HG03378 (cell line): ENCODE measurements around the gene SSBP3.
"Not testable (repeated sequence)": the region's sequence is repeated elsewhere in the genome, so short reads cannot be mapped to it uniquely, and the experiment has no call there.

ENCODE experiments used
- ATAC-seq: cut with Tn5 transposase; IDR thresholded peaks from one replicate; pipeline ENCODE4 v1.9.1; 2021; ENCODE audit warnings: mild to moderate bottlenecking, moderate library complexity; ENCODE audit not compliant: unreplicated experiment

Gene SSBP3

GRCh38 chr1:54227891-54228310, 178.3 kb downstream of the SSBP3 start:
- ATAC-seq = no peak

- ATAC-seq = no peak
These were observed 179.0 kb downstream of the SSBP3 start for GRCh38 chr1:54227091-54227602.

- ATAC-seq = no peak
These were observed 180.1 kb downstream of the SSBP3 start for GRCh38 chr1:54225986-54226559.

GRCh38 chr1:54225378-54225777, 180.8 kb downstream of the SSBP3 start:
- ATAC-seq = no peak

- no peak for ATAC-seq
These were observed 182.0 kb downstream of the SSBP3 start for GRCh38 chr1:54224233-54224632.

- ATAC-seq = no peak
These were observed 182.6 kb downstream of the SSBP3 start for GRCh38 chr1:54223441-54224202.

- no peak for ATAC-seq
These were observed 183.5 kb downstream of the SSBP3 start for GRCh38 chr1:54222711-54223110.

GRCh38 chr1:54221867-54222484, 184.2 kb downstream of the SSBP3 start:
- no peak for ATAC-seq

- no peak for ATAC-seq
These were observed 184.9 kb downstream of the SSBP3 start for GRCh38 chr1:54221113-54221834.

- ATAC-seq = no peak
These were observed 186.0 kb downstream of the SSBP3 start for GRCh38 chr1:54220004-54220811.

GRCh38 chr1:54219688-54220003, 186.5 kb downstream of the SSBP3 start:
- no peak for ATAC-seq

GRCh38 chr1:54218883-54219687, 187.1 kb downstream of the SSBP3 start:
- ATAC-seq = no peak

- no peak for ATAC-seq
These were observed 190.7 kb downstream of the SSBP3 start for GRCh38 chr1:54215523-54215922.

GRCh38 chr1:54212872-54213271, 193.3 kb downstream of the SSBP3 start:
- no peak for ATAC-seq

GRCh38 chr1:54207896-54208295, 198.3 kb downstream of the SSBP3 start:
- not testable (repeated sequence) for ATAC-seq

- ATAC-seq = no peak
These were observed 198.9 kb downstream of the SSBP3 start for GRCh38 chr1:54207287-54207686.

- no peak for ATAC-seq
These were observed 202.0 kb downstream of the SSBP3 start for GRCh38 chr1:54204199-54204598.

- no peak for ATAC-seq
These were observed 205.6 kb downstream of the SSBP3 start for GRCh38 chr1:54200519-54200997.

- ATAC-seq = peak; percentile 96
These were observed 206.3 kb downstream of the SSBP3 start, which contains the start of the genes CYB5RL and MRPL37 for GRCh38 chr1:54199765-54200518. Gene CYB5RL, minus strand, starts transcription at chr1:54200030. Its CDS starts 4,414 bp downstream, at chr1:54195616. Gene MRPL37, plus strand, starts transcription at chr1:54200167. Its CDS starts 77 bp downstream, at chr1:54200244.
